NCI-H1694 treated with DMSO at 0.1 percent for 48 hours (cell line): ENCODE results near the gene NSL1.
"Not testable (repeated sequence)": the region's sequence is repeated elsewhere in the genome, so short reads cannot be mapped to it uniquely, and the experiment has no call there.

Experiments
- DNase-seq: peaks from one replicate; lab custom pipeline; 2025; lab: John Stamatoyannopoulos, UW

NSL1 gene

DNA sequence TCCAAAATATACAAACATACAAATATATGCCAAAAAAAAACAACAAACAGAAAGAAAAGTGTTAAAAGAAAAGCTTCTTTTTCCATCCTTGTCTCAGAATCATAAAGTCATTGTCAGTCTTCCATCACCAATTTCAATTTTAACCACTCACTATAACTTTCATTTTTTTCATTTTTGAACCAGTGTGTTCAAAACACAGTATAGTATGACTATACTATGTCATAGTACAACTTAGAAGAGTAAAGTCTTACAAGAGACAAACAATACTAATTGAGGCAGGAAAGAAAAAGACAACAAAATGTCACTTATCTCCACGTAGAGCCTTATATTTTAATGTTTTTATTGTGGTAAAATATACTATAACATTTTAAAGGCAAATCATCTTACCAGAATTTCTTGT is 7.6 kb downstream of the NSL1 start:
- DNase-seq = no peak

DNA sequence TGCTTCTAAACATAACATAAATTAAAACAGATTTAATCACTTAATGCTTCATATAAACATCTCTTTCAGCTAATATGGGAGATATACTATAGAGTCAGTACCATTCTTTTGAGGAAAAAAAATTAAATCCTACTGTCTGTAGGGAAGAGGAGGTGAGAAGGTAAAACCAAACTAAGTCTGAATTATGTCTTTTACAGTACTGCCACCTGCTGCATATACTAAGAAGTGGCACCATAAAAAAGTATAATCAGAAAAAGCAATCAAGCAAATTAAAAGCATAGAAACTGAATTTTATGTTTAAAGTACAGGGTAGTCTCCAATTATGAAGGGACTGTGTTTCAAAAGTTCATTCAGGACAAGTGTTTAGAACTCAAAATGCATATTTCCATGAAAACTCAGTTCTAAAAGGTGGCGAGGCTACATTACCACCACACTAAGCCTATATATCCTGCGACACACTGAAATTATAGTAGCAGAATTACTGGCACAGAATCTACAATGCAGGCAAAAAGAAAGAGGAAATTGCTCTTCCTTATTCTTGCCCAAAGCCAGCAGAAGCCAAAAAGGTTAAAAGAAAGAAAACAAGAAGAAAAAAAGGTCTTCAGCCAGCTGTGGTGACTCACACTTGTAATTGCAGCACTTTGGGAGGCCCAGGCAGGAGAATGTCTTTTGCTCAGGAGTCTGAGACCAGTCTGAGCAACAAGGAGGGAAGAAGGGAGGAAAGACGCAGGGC is 9.0 kb downstream of the NSL1 start:
- DNase-seq = peak; percentile 51

DNA sequence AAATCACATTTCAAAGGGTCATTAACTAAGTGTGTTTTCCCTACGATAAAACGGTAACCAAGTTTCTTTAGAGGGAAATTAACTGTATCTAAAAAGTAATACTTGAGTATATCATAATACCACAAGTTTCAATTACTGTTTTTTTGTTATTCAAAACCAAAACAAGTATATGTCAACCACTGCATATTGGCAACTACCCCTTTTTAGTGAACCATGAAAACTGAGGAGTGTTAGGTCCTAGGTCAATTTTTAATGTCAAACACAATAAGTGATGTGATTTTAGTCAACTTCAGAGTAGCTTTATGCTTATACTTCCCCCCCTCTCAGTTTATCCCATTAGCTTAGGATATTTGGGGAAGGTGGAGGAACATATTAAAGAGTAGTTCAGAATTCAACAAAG is 10.4 kb downstream of the NSL1 start:
- DNase-seq = no peak

DNA sequence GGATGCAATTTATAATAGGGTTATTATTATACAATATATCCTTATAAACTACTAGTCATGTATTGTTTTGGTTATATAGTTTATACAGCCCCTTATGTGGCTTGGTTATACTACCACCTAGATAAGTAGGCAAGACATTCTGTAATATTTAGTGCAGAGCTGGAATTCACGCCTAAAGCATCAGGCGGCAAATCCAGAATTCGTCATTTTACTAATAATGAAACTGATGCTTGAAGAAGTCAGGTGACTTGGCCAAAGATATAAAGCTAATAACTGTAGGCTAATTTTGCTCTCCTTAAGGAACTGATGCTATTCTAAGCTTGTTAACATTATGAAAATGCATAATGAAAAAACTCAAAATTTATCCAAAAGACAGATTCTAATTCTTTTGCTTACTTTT is 10.8 kb downstream of the NSL1 start:
- DNase-seq = no peak

DNA sequence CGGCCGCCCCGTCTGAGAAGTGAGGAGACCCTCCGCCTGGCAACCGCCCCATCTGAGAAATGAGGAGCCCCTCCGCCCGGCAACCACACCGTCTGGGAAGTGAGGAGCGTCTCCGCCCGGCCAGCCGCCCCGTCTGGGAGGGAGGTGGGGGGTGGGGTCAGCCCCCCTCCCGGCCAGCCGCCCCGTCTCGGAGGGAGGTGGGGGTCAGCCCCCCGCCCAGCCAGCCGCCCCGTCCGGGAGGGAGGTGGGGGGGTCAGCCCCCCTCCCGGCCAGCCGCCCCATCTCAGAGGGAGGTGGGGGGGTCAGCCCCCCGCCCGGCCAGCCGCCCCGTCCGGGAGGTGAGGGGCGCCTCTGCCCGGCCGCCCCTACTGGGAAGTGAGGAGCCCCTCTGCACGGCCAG is 12.5 kb downstream of the NSL1 start:
- DNase-seq = not testable (repeated sequence)

DNA sequence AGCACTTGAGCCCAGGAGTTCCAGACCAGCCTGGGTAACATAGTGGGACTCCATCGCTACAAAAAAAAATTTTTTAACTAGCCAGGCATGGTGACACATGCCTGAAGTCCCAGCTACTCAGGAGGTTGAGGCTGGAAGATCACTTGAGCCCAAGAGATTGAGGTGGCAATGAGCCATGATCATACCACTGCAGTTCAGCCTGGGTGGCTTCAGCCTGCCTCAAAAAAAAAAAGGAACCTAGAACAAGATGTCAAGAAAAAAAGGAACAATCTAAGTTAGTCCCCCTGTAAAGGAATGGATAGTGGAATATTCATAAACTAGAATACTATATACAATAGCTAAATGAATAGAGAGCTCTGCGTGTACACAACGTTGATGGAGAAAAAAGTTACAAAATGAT is 14.4 kb downstream of the NSL1 start:
- no peak for DNase-seq

DNA sequence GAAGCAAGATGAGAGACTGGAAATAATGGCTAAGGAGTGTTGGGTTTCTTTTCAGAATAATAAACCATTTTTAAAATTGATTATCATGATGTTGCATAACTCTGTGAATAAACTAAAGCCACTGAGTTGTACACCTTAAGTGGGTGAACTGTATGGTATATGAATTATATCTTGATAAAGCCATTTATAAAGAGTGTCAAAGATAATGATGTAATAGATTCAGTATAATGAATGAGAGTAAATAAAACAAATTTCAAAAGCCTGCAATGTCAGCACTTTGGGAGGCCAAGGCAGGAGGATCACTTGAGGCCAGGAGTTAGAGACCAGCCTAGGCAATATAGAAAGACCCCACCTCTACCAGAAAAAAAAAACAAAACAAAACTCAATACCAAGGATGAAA is 16.3 kb downstream of the NSL1 start:
- DNase-seq = no peak

DNA sequence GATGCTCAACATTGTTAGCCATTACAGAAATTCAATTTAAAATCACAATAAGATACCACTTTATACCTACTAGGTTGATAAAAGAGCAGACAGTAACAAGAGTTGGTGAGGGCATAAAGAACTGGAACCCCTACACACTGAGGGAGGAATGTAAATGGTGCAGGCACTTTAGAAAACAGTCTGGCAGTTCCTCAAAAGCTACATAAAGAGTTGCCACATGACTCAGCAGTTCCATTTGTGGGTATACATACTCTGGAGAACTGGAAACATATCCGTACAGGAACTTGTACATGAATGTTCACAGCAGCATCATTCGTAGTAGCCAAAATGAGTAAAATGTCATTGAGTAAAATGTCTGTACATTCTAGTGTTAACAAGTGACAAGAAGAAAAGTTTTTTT is 17.0 kb downstream of the NSL1 start:
- DNase-seq = no peak

DNA sequence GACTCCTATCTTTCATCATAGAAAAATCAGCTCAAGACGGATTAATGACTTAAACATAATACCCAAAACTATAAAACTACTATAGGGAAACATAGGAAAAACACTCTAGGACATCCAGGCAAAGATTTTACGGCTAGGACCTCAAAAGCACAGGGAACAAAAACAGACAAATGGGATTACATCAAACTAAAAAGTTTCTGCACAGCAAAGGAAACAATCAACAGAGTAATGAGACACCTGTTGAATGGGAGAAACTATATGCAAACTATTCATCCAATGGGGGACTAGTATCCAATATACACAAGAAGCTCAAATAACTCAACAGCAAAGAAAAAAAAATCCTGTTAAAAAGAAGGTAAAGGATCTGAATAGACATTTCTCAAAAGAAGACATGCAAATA is 18.6 kb downstream of the NSL1 start:
- DNase-seq = no peak

DNA sequence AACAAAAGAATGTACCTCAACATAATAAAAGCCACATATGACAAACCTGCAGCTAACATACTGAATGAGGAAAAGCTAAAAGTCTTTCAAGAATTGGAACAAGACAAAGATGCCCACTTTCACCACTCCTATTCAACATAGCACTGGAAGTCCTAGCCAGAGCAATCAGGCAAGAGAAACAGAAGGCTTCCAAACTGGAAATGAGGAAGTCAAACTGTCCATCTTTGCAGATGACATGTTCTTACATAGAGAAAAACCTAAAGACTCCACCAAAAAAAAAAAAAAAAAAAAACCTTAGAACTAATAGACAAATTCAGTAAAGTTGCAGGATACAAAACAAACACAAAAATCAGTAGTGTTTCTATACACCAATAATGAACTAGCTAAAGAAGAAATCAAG is 20.2 kb downstream of the NSL1 start:
- no peak for DNase-seq

DNA sequence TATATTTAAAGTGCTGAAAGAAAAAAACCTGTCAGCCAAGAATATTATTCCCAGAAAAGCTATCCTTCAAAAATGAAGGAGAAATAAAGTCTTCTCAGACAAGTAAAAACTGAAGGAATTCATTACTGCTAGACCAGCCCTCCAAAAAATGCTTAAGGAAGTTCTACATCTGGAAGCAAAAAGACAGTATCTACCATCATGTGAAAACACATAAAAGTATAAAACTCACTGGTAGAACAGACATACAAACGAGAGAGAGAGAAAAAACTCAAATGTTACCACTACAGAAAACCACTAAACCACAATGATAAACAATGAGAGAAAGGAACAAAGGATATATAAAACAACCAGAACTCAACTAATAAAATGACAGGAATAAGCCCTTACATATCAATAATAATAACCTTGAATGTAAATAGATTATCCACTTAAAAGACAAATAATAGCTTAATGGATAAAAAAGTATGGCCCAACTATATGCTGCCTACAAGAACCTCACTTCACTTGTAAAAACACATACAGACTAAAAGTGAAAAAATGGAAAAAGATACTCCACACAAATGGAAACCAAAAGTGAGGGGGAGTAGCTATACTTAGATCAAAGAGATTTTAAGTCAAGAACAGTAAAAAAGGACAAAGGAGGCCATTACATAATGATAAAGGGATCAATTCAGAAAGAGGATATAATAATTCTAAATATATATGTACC is 22.0 kb downstream of the NSL1 start:
- DNase-seq = no peak

DNA sequence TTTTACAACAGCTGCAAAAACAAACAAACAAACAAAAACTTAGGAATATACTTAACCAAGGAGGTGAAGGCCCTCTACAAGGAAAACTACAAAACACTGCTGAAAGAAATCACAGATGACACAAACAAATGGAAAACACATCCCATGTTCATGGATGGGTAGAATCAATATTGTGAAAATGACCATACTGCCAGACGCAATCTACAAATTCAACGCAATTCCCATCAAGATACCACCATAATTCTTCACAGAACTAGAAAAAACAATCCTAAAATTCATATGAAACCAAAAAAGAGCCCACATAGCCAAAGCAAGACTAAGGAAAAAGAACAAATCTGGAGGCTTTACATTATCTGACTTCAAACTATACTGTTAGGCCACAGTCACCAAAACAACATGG is 24.8 kb downstream of the NSL1 start:
- not testable (repeated sequence) for DNase-seq

DNA sequence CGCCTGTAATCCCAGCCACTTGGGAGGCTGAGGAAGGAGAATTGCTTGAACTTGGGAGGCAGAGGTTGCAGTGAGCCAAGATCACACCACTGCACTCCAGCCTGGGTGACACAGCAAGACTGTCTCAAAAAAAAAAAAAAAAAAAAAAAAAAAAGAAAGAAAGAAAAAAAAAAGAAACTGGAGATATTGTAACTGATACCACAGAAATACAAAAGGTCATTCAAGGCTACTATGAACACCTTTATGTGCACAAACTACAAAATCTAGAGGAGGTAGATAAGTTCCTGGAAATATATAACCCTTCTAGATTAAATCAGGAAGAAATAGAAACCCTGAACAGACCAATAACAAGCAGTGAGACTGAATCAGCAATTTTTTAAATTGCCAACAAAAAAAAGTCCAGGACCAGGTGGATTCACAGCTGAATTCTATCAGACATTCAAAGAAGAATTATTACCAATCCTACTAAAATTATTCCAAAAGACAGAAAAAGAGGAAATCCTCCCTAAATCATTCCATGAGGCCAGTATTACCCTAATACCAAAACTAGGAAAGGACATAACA is 26.8 kb downstream of the NSL1 start:
- DNase-seq = not testable (repeated sequence)

DNA sequence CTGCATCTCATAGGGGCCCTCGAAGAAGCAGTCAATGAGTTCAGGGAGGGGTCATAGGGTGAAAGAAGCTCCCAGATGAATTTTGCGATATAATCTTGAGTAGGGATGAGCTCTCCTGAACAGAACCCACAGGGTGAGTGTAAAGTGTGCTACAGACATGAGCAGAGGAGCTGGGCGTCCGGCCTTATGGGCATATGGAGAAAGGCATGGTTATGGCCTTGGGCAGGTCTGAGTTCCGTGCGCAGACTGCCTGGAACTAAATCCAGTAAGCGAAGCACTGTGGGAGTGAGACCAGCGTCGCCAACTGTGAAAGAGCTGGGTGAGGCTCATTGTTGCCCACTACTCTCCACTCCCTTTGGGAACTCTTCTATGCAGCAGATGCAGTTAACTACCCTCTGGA is 28.7 kb downstream of the NSL1 start:
- no peak for DNase-seq

DNA sequence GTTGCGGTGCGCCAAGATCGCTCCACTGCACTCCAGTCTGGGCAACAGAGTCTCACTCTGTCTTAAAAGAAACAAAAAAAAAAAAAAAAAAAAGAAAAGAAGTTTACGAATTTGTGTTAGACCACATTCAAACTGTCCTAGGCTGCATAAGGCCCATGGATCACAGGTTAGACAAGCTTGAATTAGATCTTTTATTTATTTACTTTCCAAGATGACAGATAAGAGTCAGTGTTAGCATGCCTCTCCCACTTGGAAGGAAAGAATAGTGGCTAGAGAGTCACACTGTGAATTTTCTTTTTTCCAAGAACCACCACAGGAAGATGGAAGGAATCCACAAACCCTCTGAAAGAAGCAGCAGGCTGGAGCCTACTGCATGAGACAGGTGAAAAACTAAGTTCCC is 29.3 kb downstream of the NSL1 start:
- DNase-seq = no peak

DNA sequence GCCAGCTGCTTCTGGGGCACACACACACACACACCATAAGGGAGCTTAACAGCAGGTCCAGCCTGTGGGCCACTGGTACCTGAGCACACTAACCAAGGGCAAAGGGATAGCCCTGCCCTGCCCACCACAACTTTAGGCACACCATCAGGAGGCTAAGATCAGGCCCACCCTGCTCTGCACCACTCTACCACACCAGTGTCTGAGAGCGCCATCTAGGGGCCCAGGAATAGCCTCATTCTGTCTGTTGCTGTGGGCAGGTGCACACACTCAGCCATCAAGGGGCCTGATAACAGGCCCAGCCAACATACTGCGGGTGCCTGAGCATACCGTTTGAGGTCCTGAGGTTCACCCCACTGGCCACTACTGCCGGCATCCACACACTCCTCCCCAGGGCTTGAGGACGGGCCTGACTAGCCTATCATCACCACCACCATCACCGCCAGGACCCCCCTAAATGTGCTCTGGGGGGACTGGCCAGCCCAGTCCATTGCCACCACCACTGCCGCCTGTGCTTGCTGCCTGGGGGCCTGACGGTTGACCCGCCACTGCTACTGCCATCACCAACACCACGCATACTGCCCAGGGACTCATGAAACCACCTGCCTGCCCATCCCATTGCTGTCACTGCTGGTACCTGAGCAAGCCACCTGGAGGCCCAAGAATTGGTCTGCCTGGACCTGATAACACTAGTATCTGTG is 31.3 kb downstream of the NSL1 start:
- DNase-seq = no peak

DNA sequence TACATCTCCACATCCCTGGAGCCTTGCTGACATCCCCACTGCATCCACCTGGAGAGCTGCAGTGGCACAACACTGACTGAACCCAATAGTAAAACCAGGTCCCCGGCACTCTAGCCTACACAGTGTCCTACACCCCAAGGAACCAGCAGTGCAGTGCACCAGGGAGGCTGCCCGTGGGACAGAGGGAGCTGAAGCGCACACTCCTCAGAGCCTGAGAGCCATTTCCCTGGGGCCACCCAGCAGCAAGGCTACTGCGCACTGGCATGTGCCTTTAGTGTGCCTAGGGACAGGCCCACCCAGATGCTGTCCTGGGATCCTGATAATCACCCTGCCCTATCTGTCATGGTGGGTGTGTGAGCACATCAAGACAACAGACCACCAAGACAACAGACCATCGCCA is 31.9 kb downstream of the NSL1 start:
- no peak for DNase-seq

DNA sequence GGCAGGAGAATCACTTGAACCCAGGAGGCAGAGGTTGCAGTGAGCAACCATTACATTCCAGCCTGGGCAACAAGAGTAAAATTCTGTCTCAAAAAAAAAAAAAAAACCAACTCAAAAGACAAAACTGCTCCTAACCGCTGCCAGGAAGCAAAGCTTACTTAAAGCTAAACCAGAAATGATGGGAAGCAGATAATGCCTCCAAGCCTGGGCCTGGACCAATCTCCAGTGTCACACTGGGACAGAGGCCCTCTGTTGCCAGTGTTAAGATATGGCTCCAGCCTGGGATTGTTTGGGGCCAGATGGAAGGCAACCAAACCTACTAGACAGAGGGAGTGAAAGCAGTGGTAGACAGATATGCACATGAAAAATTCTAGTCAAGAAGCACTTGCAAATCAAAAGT is 36.9 kb downstream of the NSL1 start:
- DNase-seq = no peak

DNA sequence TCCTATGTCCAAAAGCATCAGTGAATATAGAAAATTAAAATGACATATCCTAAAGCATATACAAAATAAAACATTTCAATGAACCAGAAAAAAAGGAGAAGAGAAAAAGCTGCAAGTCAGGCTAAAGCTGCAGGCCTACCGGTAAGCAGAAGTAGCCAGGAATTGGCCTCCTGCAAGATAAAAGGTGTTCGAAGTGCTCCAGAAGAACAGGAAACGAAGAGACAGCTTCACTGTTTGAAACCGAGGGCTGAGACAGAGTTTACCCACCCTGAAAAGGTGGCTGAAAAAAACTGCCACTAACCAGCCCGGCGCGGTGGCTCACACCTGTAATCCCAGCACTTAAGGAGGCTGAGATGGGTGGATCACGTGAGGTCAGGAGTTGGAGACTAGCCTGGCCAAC is 37.4 kb downstream of the NSL1 start:
- DNase-seq = no peak

DNA sequence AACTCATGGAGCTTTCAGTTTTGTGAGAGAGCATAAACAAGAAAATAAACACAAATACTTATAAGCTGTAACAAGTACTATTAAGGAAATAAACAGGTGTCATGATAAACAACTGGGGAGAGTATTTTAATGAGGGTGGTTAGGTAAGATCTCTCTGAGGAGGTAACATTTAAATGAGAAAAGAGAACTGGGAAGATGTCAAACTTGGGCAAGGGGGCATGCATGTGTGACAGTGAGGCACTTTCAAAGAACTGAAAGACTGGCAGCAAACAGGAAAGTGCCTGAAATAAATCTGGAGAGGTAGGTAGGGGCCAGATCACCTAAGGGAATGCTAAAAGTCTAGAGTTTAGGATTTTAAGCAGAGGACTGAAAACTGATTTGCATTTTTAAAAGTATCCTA is 37.8 kb downstream of the NSL1 start:
- no peak for DNase-seq

DNA sequence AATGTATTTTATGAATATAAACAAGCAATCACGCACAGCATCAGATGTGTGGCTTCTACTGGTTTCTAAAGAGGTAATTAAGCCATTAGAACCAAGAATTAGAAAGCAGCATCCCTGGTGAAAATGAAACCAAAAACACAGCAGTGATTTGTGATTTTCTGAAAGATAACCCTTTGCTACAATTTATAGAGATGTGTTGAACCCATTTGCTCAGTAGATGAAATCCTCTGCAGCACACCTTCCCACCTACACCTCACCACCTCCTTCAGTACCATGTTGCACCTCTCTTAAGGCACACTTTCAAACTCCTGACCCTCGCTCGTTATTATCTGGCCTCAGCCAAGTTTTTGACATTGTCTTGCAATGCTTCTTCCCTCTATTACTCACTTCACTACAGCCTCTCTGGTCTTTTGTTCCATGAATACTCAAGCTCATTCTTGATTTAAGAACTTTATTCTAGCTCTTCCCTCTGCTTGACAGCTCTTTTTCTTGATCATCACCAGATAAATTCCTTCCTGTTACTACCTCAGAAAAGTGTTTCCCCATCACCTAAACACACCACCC is 38.6 kb downstream of the NSL1 start:
- no peak for DNase-seq

DNA sequence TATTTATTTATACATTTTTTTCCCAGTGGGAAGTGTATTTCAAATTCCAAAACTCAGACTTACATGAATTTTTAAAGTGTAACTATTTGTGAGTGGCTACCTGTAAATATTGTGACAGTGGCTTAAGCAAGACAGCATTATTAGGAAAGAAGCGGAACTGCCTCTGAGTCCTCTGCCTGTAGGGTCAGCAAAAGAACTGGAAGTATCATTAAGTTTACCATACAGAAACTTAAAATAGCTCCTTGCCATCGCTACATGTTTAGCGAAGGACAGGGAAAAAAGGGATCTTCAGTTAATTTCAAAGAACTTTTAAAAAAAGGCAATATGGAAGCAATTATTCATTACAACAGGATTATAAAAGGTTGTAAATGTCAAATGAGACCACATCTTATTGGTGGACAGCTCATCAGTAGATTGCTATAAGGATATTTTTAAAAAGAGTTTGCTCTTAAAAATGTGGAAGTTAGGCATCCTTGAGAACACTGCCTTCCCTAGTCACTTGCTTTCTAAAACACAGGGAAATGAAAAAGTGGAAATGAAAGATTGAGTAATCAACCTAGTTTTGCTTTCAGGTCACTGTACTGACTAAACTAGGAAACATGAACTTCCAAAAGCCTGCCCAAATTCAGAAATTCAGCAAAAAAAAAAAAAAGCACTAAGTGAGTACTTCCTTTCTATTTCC is 39.2 kb downstream of the NSL1 start:
- DNase-seq = no peak
